ENCODE measurements around the gene IQSEC3.
"Not testable (repeated sequence)": the region's sequence is repeated elsewhere in the genome, so short reads cannot be mapped to it uniquely, and the experiment has no call there.

IQSEC3 gene

GRCh38 chr12:214003-214741 is 147.6 kb downstream of the IQSEC3 start, which contains the start of gene SLC6A12:
SLC6A12 (minus strand) TSS chr12:214157; CDS start chr12:209986, 4,171 bp downstream.
- no peak for DNase-seq (ENCODE audit: low spot score)

GRCh38 chr12:215116-215515 is 148.5 kb downstream of the IQSEC3 start:
- DNase-seq (ENCODE audit: low spot score), result no peak

GRCh38 chr12:217029-217428 is 150.5 kb downstream of the IQSEC3 start:
- not testable (repeated sequence) for DNase-seq (ENCODE audit: low spot score)

DNA sequence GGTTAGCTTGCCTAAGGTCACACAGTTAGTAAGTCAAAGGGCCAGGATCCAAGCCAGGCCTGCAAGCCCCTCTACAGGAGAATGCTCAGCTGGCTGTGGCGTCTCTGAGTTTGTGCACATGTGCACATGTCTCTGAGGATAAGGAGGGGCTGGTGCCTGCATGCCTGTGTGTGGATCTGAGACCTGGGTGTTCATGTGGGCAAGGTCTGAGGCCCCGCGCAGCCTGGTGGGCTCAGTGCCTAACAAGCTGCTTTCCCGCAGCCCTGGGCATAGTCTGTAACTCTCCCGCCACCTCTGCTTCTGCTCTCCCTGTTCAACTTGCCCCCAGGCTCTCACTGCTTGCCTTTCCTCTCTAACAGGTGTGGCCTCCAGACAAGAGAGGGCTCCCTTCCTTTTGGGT is 151.7 kb downstream of the IQSEC3 start:
- no peak for DNase-seq (ENCODE audit: low spot score)

DNA sequence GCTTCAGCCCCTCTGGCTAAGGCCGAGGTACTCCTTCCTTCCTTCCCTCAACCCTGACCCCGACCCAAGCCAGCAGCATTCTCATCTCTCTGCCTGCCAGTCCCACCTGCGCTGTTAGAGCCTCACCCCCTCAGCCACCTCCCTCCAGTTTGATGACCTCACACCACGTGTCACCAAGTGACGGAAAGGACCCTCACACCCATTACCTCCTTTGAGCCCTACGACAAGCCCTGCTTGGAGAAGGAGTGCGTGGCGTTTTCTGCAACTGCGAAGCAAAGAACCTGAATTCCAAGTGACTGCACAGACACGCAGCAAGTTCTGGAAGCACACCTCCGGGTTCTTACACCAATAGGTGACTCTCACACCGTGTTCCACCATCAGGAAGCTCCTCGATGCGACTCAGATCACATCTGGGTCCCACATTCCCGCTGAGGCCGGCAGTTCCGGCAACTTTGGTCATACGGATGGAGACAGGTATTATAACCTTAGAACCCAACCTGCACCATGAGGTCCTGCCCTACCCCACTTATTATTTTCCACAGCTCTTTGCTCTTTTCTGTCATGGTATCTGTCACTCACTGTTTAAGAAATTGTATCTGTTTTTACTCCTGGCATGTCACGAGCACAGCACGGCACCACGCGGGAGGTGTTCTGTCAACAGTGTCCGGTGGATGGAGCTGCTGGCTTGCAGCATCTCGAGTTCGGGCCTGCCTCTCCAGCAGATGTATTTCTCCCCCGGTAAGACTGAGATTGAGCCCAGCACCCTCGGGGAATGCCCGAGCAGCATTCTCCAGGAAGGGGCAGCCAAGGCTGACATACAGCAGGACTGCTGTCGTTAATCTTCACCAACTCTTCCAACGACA is 152.4 kb downstream of the IQSEC3 start:
- no peak for DNase-seq (ENCODE audit: low spot score)

- DNase-seq (ENCODE audit: low spot score), result peak; percentile 56
Measured at GRCh38 chr12:219891-220352, 153.4 kb downstream of the IQSEC3 start.

DNA sequence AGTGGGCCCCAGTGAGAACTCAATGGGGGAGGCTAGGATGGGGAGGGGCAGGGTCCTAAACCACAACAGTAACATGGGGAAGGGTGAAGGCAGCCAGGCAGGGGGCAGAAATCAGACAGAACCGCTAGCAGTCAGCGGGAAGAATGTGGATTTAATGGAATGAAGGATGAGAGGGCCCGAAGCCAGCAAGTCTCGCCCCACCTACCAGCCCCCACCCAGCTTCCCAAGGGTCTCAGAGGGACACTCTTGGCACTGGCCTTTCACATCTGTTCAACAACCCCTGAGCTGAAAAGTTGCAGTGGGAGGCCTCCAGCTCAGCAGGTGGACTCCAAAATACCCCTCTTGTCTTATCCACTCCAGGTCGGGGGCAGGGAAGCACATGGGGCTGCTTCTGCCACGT is 153.9 kb downstream of the IQSEC3 start:
- DNase-seq (ENCODE audit: low spot score), result no peak

DNA sequence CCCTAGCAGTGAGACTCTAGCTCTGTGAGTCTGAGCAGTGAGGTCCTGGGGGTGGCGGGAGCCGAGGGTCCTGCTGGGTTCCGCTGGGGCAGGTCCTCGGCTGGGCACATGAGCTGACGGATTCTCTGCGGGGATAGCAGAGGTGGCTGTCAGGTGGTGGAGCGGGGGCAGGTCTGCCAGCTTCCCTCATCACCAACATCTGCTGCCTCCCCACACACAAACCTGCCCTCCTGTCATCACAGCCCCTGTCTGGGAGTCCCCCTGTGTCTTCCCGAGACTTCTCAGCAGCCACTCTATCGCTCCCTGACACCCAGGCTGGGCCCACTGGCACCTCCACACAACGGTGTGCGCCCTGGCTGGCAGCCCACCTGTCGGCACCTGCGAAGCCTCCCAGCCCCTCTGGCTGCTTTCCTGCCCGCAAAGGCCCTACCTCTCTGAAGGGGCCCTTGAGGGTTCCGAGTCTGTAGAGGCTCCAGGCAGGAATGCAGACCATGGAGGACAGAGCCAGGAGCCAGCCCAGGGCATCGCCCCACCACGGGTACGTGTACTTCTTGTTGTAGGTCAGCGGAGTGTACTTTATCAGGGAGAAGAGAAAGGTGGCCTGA is 154.5 kb downstream of the IQSEC3 start:
- DNase-seq (ENCODE audit: low spot score), result no peak

GRCh38 chr12:221736-222135 is 155.2 kb downstream of the IQSEC3 start:
- peak; percentile 53 for DNase-seq (ENCODE audit: low spot score)

DNA sequence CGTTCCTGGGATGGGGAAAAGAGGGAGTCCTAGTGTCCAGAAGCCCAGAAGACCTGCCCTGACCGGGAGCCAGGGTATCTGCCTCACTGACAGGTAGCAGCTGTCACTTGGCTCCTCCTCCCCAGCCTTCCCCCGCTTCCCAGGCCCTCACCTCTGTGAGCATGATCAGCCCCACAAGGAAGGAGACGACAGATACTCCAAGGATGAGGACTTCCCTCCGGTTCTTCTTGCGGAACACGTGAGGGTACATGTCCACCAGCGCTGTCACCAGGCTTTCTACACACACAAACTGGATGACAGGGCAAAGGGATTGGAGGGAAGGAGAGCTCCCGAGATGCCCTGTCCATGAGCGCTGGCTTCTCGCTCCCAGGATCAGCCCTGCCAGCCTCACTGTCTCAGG is 157.3 kb downstream of the IQSEC3 start:
- DNase-seq (ENCODE audit: low spot score), result no peak

- no peak for DNase-seq (ENCODE audit: low spot score)
Measured at GRCh38 chr12:224330-224729, 157.8 kb downstream of the IQSEC3 start.

DNA sequence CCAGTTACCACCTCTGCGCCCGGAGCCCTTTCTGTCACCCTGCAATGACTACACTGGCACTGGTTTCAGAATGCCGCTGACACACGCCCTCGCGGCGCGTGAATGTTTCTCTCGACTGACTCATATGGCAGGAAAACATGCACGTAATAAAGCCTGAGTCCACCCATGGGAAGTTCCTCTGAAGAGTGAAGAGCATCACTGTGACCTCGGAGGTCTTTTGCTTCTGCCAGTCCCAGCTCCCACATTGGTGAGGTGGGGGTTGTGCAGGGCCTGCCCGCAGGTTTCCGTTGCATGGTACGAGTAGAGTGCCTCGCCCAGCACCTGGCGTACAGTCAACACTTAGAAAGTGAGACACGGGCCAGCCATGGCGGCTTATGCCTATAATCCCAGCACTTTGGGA is 158.4 kb downstream of the IQSEC3 start:
- DNase-seq (ENCODE audit: low spot score), result no peak

- DNase-seq (ENCODE audit: low spot score), result no peak
Measured at GRCh38 chr12:226401-226800, 159.8 kb downstream of the IQSEC3 start.

DNA sequence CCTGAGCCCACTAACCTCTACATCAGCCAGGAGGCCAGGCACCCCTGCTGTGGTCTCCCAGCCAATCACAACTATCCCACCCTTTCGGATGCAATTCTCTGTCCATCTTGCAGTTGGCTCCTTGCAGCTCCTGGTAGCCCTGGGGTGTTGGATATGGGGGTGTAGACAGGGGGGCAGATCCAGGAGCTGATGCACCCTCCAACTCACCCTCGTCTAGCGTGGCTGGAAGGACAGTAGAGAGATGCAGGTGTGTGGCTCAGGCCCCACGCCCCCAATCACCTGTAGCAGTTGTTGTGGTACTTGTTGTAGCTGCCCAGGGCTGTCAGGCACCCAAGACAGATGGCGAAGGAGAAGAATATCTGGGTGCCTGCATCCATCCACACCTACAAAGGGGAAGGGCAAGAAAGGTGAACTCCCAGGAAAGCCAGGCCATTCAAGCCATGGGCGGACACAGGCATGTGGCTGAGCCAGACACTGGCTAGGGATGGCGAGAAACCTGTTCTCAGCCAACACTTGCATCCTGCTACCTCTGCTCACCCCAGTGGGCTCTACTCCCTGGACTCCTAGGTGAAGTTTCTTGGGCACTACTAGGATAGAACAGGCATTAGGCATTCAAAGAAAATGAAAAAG is 160.8 kb downstream of the IQSEC3 start:
- DNase-seq (ENCODE audit: low spot score), result no peak
